IMR-90 (cell line): ENCODE results near the gene RPTOR. TPM values are rescaled to one million over a fixed set of nuclear protein-coding genes. Genes with fewer than 3 reads are reported as not detected.

Source experiments
- ATAC-seq: fragments of 200-7000 bp; cut with Tn5 transposase; 2 replicates; pipeline ENCODE4 v1.9.1; 2020; ENCODE audit warnings: low read depth, mild to moderate bottlenecking, moderate library complexity
- BruUV-seq: library from RNA; stranded (reverse); fragments of 400-500 nt; replicated peaks from 2 replicates; lab custom pipeline; 2021; lab: Mats Ljungman, UMichigan
- CTCF ChIA-PET: fragments of 300-600 bp; formaldehyde crosslinking; extraction: SDS; loops from one replicate; lab custom pipeline; 2021; ENCODE audit warnings: antibody characterized with exemption; lab: Yijun Ruan, JAX
- POLR2A ChIA-PET: fragments of 300-600 bp; sonication (Branson Sonifier 250); formaldehyde crosslinking; loops from one replicate; lab custom pipeline; 2022; ENCODE audit warnings: antibody characterized with exemption; ENCODE audit not compliant: unreplicated experiment; lab: Charles Lee
- DNase-seq: peaks from one replicate; pipeline ENCODE4 v3.0.0; 2013
- H2AFZ ChIP-seq: replicated peaks from 2 replicates; pipeline ENCODE3; 2013; ENCODE audit warnings: low read length, mild to moderate bottlenecking; ENCODE audit not compliant: poor library complexity
- H2AK5ac ChIP-seq: 2 replicates; pipeline ENCODE4 v1.6.1; 2013; ENCODE audit warnings: low read depth, low read length, inconsistent platforms
- H2AK9ac ChIP-seq: replicated peaks from 2 replicates; pipeline ENCODE3; 2013; ENCODE audit warnings: mild to moderate bottlenecking, low read depth, low read length, moderate library complexity; ENCODE audit not compliant: poor library complexity
- H2BK120ac ChIP-seq: 2 replicates; pipeline ENCODE4 v1.6.1; 2013; ENCODE audit warnings: low read depth, low read length, inconsistent platforms
- H2BK15ac ChIP-seq: 3 replicates; pipeline ENCODE4 v1.6.1; 2013; ENCODE audit warnings: low read depth, low read length, inconsistent platforms
- H2BK20ac ChIP-seq: 2 replicates; pipeline ENCODE4 v1.6.1; 2013; ENCODE audit warnings: low read depth, mild to moderate bottlenecking, inconsistent platforms, low read length, moderate library complexity
- H2BK5ac ChIP-seq: 2 replicates; pipeline ENCODE4 v1.6.1; 2013; ENCODE audit warnings: mild to moderate bottlenecking, low read depth, low read length, inconsistent platforms; ENCODE audit not compliant: poor library complexity, severe bottlenecking
- H3K14ac ChIP-seq: replicated peaks from 2 replicates; pipeline ENCODE4 v1.6.1; 2013; ENCODE audit warnings: low read depth, low read length, inconsistent platforms
- H3K18ac ChIP-seq: 2 replicates; pipeline ENCODE4 v1.6.1; 2013; ENCODE audit warnings: low read depth, low read length, control low read depth
- H3K23ac ChIP-seq: 2 replicates; pipeline ENCODE4 v1.6.1; 2013; ENCODE audit warnings: low read depth, low read length, inconsistent platforms
- H3K27ac ChIP-seq: 2 replicates; pipeline ENCODE4 v1.5.1; 2013; ENCODE audit warnings: mild to moderate bottlenecking, control low read depth, low read length; ENCODE audit not compliant: insufficient read depth
- H3K27me3 ChIP-seq: 2 replicates; pipeline ENCODE4 v1.6.1; 2013; ENCODE audit warnings: low read length; ENCODE audit not compliant: control insufficient read depth, insufficient read depth
- H3K36me3 ChIP-seq: 2 replicates; pipeline ENCODE4 v1.6.1; 2013; ENCODE audit warnings: low read length, mixed read lengths; ENCODE audit not compliant: control insufficient read depth, insufficient read depth
- H3K4ac ChIP-seq: 2 replicates; pipeline ENCODE4 v1.6.1; 2013; ENCODE audit warnings: low read depth, low read length, inconsistent platforms
- H3K4me1 ChIP-seq: 2 replicates; pipeline ENCODE4 v1.6.1; 2013; ENCODE audit warnings: low read length, mixed read lengths; ENCODE audit not compliant: control insufficient read depth, insufficient read depth
- H3K4me2 ChIP-seq: 2 replicates; pipeline ENCODE4 v1.6.1; 2013; ENCODE audit warnings: low read depth, mild to moderate bottlenecking, control low read depth, low read length, moderate library complexity
- H3K4me3 ChIP-seq: 2 replicates; pipeline ENCODE4 v1.5.1; 2013; ENCODE audit warnings: low read depth, mild to moderate bottlenecking, control low read depth, low read length, moderate library complexity; ENCODE audit not compliant: insufficient read depth
- H3K56ac ChIP-seq: 2 replicates; pipeline ENCODE4 v1.6.1; 2013; ENCODE audit warnings: low read length, inconsistent platforms; ENCODE audit not compliant: insufficient read depth; ENCODE audit errors: extremely low read depth
- H3K79me1 ChIP-seq, 2 experiments: 2 replicates each; pipeline ENCODE4 v1.6.1; 2013; ENCODE audit warnings: low read length in 2 of 2, inconsistent platforms in 1 of 2, low read depth in 1 of 2
- H3K9ac ChIP-seq: 2 replicates; pipeline ENCODE4 v1.6.1; 2013; ENCODE audit warnings: low read depth, low read length, control low read depth
- H3K9me1 ChIP-seq: 2 replicates; pipeline ENCODE4 v1.6.1; 2013; ENCODE audit warnings: low read length, inconsistent platforms; ENCODE audit not compliant: insufficient read depth
- H3K9me3 ChIP-seq: 2 replicates; pipeline ENCODE4 v1.6.1; 2013; ENCODE audit warnings: low read length; ENCODE audit not compliant: control insufficient read depth, insufficient read depth
- H4K20me1 ChIP-seq: 2 replicates; pipeline ENCODE4 v1.6.1; 2013; ENCODE audit warnings: low read length, inconsistent platforms; ENCODE audit not compliant: insufficient read depth
- H4K5ac ChIP-seq: 2 replicates; pipeline ENCODE4 v1.6.1; 2013; ENCODE audit warnings: mild to moderate bottlenecking, low read depth, low read length, control low read depth
- H4K8ac ChIP-seq, 2 experiments: 2 replicates each; pipeline ENCODE4 v1.6.1; 2013; ENCODE audit warnings: low read depth in 2 of 2, low read length in 2 of 2, control low read depth in 1 of 2, inconsistent platforms in 1 of 2
- H4K91ac ChIP-seq: 2 replicates; pipeline ENCODE4 v1.6.1; 2013; ENCODE audit warnings: low read depth, low read length, inconsistent platforms; ENCODE audit not compliant: insufficient read depth
- BHLHE40 ChIP-seq: fragments of 150-350 bp; IDR thresholded peaks from 2 replicates; pipeline ENCODE4 v1.6.1; 2016; ENCODE audit warnings: mild to moderate bottlenecking, low read depth, low read length
- CEBPB ChIP-seq: IDR thresholded peaks from 2 replicates; pipeline ENCODE4 v1.6.1; 2012; ENCODE audit warnings: low read depth, low read length, improper control_type of control experiment
- CHD1 ChIP-seq: IDR thresholded peaks from 2 replicates; pipeline ENCODE4 v1.6.1; 2012; ENCODE audit warnings: low read depth, low read length, improper control_type of control experiment
- MAFK ChIP-seq: IDR thresholded peaks from 2 replicates; pipeline ENCODE4 v1.6.1; 2012; ENCODE audit warnings: low read depth, low read length, improper control_type of control experiment
- MAZ ChIP-seq: IDR thresholded peaks from 2 replicates; pipeline ENCODE4 v1.6.1; 2012; ENCODE audit warnings: low read depth, mild to moderate bottlenecking, low read length, improper control_type of control experiment, moderate library complexity, borderline replicate concordance
- POLR2A ChIP-seq: IDR thresholded peaks from 2 replicates; pipeline ENCODE4 v1.6.1; 2012; ENCODE audit warnings: mild to moderate bottlenecking, low read depth, low read length
- WGBS, 2 experiments: methylation state at CpG; one replicate each; pipeline versions ENCODE4 v1.1.5 to v1.1.7; 2013; ENCODE audit warnings: missing lambda C conversion rate in 2 of 2; ENCODE audit not compliant: insufficient read length in 1 of 2; ENCODE audit errors: extremely low coverage in 2 of 2; 5-methylcytosine and 5-hydroxymethylcytosine counted together
- dilution Hi-C: fragments of 300-500 bp; cut with HindIII; formaldehyde crosslinking; loops from one replicate; pipeline ENCODE4 v1.14.3; 2018; ENCODE audit warnings: low sequenced_read_pairs; ENCODE audit not compliant: unreplicated experiment
- in situ Hi-C: fragments of 300-500 bp; cut with MboI; formaldehyde crosslinking; loops from 3 replicates; pipeline ENCODE4 v1.14.3; 2019; ENCODE audit warnings: low sequenced_read_pairs, inconsistent platforms, mixed read lengths
- intact Hi-C: fragments of 100-400 bp; cut with micrococcal nuclease; formaldehyde crosslinking; loops from 2 replicates; pipeline ENCODE4 v1.10.0; 2022
- polyA plus RNA-seq, 3 experiments: library from polyadenylated mRNA; depleted of rRNA; stranded (reverse); fragments of >200 nt; gene quantifications; 2 replicates each; pipeline ENCODE4 v1.2.3, GENCODE V29; 2012; ENCODE audit warnings: low replicate concordance in 1 of 3
- total RNA-seq: library from RNA; depleted of rRNA; stranded (reverse); fragments of >200 nt; gene quantifications from 2 replicates; pipeline ENCODE4 v1.2.3, GENCODE V29; 2012

RPTOR gene
- total and polyA plus RNA-seq, 2 of the 4 experiments (the other 2 are of a cell fraction) = 10.8 to 14.7 TPM

- CTCF ChIA-PET = no interaction called here
- H3K9ac ChIP-seq = no peak overlapping the region
Observed at GRCh38 chr17:80630560-80631120, 86.0 kb downstream of the RPTOR start.

More at GRCh38 chr17:80630560-80631120, 86.0 kb downstream of the RPTOR start:
- peaks cover 15% of the 10 kb centered on the region for H3K9me1 ChIP-seq
- no peak overlapping the region for H3K18ac ChIP-seq
- no peak for ATAC-seq
- no peak for DNase-seq
- no peak overlapping the region for H2BK120ac ChIP-seq
- H3K27ac ChIP-seq = no peak overlapping the region
- H3K36me3 ChIP-seq = peaks cover 3% of the 10 kb centered on the region
- no peak overlapping the region for H2AFZ ChIP-seq
- H2BK5ac ChIP-seq = no peak overlapping the region
- no peak overlapping the region for H4K91ac ChIP-seq
- no peaks in the 10 kb centered on the region for H3K27me3 ChIP-seq
- in situ Hi-C loops = no loop called here
- no peak overlapping the region for H3K23ac ChIP-seq
- H3K79me1 ChIP-seq = peaks cover 34 to 52% of the 10 kb centered on the region in 2 experiments
- H3K4ac ChIP-seq = no peak overlapping the region
- intact Hi-C loops = no loop called here
- no peak overlapping the region for H3K4me3 ChIP-seq
- no peak overlapping the region for H3K4me2 ChIP-seq
- WGBS, 2 experiments = 100% methylated on average over 3 of the region's 9 CpGs; no CpG with 5 or more reads in 1 of the 2 experiments
- H2AK5ac ChIP-seq = no peak overlapping the region
- peaks cover 32% of the 10 kb centered on the region for H4K20me1 ChIP-seq
- no peak overlapping the region for H2AK9ac ChIP-seq
- TF ChIP-seq MAFK (no peak), POLR2A (no peak), MAZ (no peak), BHLHE40 (no peak), CHD1 (no peak), CEBPB (no peak)
- H4K8ac ChIP-seq = no peak overlapping the region
- no peak overlapping the region for H3K56ac ChIP-seq
- peaks cover 4% of the 10 kb centered on the region; the same call in 1 of the 2 replicates for H3K4me1 ChIP-seq
- dilution Hi-C loops = no loop called here
- no TSS peak for BruUV-seq
- H2BK20ac ChIP-seq = no peak overlapping the region
- POLR2A ChIA-PET = no interaction called here
- H2BK15ac ChIP-seq = no peak overlapping the region
- H3K9me3 ChIP-seq = no peaks in the 10 kb centered on the region
- no peak overlapping the region for H4K5ac ChIP-seq
- no peak overlapping the region for H3K14ac ChIP-seq
